B cell (primary cell): ENCODE data around the gene CEP95. TPM values are rescaled to one million over a fixed set of nuclear protein-coding genes. Genes with fewer than 3 reads are reported as not detected.
"Not testable (repeated sequence)": the region's sequence is repeated elsewhere in the genome, so short reads cannot be mapped to it uniquely, and the experiment has no call there.

Experiments
- ATAC-seq: fragments of 200-7000 bp; cut with Tn5 transposase; one replicate; pipeline ENCODE4 v1.10.0; 2021; ENCODE audit warnings: low read depth, mild to moderate bottlenecking, moderate number of reproducible peaks, moderate library complexity
- CTCF ChIA-PET: fragments of 350-600 bp; sonication (Branson Sonifier 250); formaldehyde crosslinking; loops from one replicate; lab custom pipeline; 2021; ENCODE audit warnings: antibody characterized with exemption, inconsistent platforms; lab: Charles Lee
- POLR2A ChIA-PET: fragments of 350-600 bp; sonication (Branson Sonifier 250); formaldehyde crosslinking; loops from one replicate; lab custom pipeline; 2021; ENCODE audit warnings: antibody characterized with exemption; lab: Charles Lee
- DNase-seq: peaks from one replicate; pipeline ENCODE4 v3.0.0; 2013
- H2AFZ ChIP-seq: 2 replicates; pipeline ENCODE4 v1.6.1; 2012; ENCODE audit warnings: mild to moderate bottlenecking, low read depth, low read length; ENCODE audit not compliant: insufficient read depth, poor library complexity, severe bottlenecking
- H3K27ac ChIP-seq, 2 donors: 1 replicate in 1 of 2; 2 replicates in 1 of 2; pipeline ENCODE4 v1.5.1; 2012 to 2013; ENCODE audit warnings: low read length in 2 of 2, mild to moderate bottlenecking in 2 of 2, moderate library complexity in 1 of 2
- H3K27me3 ChIP-seq, 4 experiments: fragments of 200-600 bp in 1 of 4; sonication (generic) in 1 of 4; replicated peaks in 1 of 4; 1 replicate in 2 of 4; 2 replicates in 2 of 4; pipeline versions ENCODE4 v1.6.1 to v1.7.0; 2013 to 2016; ENCODE audit warnings: low read length in 3 of 4, mild to moderate bottlenecking in 2 of 4, mixed read lengths in 1 of 4, moderate library complexity in 1 of 4; ENCODE audit not compliant: insufficient read depth in 4 of 4, control insufficient read depth in 3 of 4; ENCODE audit errors: control extremely low read depth in 1 of 4
- H3K36me3 ChIP-seq, 2 experiments: replicated peaks in 1 of 2; 1 replicate in 1 of 2; 2 replicates in 1 of 2; pipeline versions ENCODE4 v1.6.1 to v1.7.1; 2013; ENCODE audit warnings: low read length in 1 of 2; ENCODE audit not compliant: insufficient read depth in 2 of 2, control insufficient read depth in 1 of 2; ENCODE audit errors: control extremely low read depth in 1 of 2, extremely low read depth in 1 of 2
- H3K4me1 ChIP-seq, 2 donors: fragments of 200-600 bp in 1 of 2; sonication (generic) in 1 of 2; 1 replicate in 1 of 2; 2 replicates in 1 of 2; pipeline versions ENCODE4 v1.5.1 to v1.6.1; 2013 to 2017; ENCODE audit warnings: low read length in 2 of 2; ENCODE audit not compliant: control insufficient read depth in 2 of 2, insufficient read depth in 2 of 2
- H3K4me2 ChIP-seq: replicated peaks from 2 replicates; pipeline ENCODE3; 2012; ENCODE audit warnings: mild to moderate bottlenecking, low read depth, low read length; ENCODE audit not compliant: poor library complexity, severe bottlenecking
- H3K4me3 ChIP-seq, 5 experiments: fragments of 200-600 bp in 1 of 5; sonication (generic) in 1 of 5; 1 replicate in 3 of 5; 2 replicates in 2 of 5; pipeline versions ENCODE4 v1.5.1 to v1.7.0; 2011 to 2016; ENCODE audit warnings: low read length in 4 of 5, mild to moderate bottlenecking in 4 of 5, low read depth in 2 of 5, control low read depth in 1 of 5, moderate library complexity in 1 of 5; ENCODE audit not compliant: insufficient read depth in 1 of 5; ENCODE audit errors: control extremely low read depth in 1 of 5, extremely low read depth in 1 of 5
- H3K79me2 ChIP-seq: fragments of 200-600 bp; sonication (generic); one replicate; pipeline ENCODE4 v1.6.0; 2016; ENCODE audit warnings: low read length; ENCODE audit not compliant: control insufficient read depth, insufficient read depth
- H3K9ac ChIP-seq: fragments of 200-600 bp; sonication (generic); 2 replicates; pipeline ENCODE4 v1.6.1; 2017; ENCODE audit warnings: mild to moderate bottlenecking, low read length, moderate library complexity
- H3K9me3 ChIP-seq, 3 donors: one replicate each; pipeline versions ENCODE4 v1.6.1 to v1.7.1; 2013; ENCODE audit warnings: low read length in 2 of 3; ENCODE audit not compliant: control insufficient read depth in 2 of 3, insufficient read depth in 1 of 3; ENCODE audit errors: control extremely low read depth in 1 of 3
- H4K20me1 ChIP-seq: 2 replicates; pipeline ENCODE4 v1.6.0; 2012; ENCODE audit warnings: mild to moderate bottlenecking, low read length; ENCODE audit not compliant: insufficient read depth, control insufficient read depth, poor library complexity, severe bottlenecking
- H3K27ac Mint-ChIP-seq: one replicate; pipeline ENCODE4 v1.8.0; 2021; ENCODE audit warnings: mixed read lengths
- H3K27me3 Mint-ChIP-seq: one replicate; pipeline ENCODE4 v1.8.0; 2021; ENCODE audit warnings: mixed read lengths
- H3K4me1 Mint-ChIP-seq: one replicate; pipeline ENCODE4 v1.8.0; 2021; ENCODE audit warnings: mixed read lengths
- H3K4me3 Mint-ChIP-seq: one replicate; pipeline ENCODE4 v1.8.0; 2021; ENCODE audit warnings: mixed read lengths
- H3K9me3 Mint-ChIP-seq: one replicate; pipeline ENCODE4 v1.8.0; 2022; ENCODE audit warnings: mixed read lengths; ENCODE audit not compliant: insufficient read depth
- EZH2 ChIP-seq: IDR thresholded peaks from 2 replicates; pipeline ENCODE4 v1.6.1; 2012; ENCODE audit warnings: borderline replicate concordance, low read depth, mild to moderate bottlenecking, moderate library complexity, low read length; ENCODE audit not compliant: insufficient read depth, poor library complexity, severe bottlenecking
- WGBS: methylation state at CpG from one replicate; pipeline ENCODE4 v1.1.5; 2013; ENCODE audit warnings: missing lambda C conversion rate; ENCODE audit not compliant: insufficient coverage; 5-methylcytosine and 5-hydroxymethylcytosine counted together
- intact Hi-C: fragments of 100-400 bp; cut with micrococcal nuclease; formaldehyde crosslinking; loops from one replicate; pipeline ENCODE4 v1.10.0; 2022
- polyA plus RNA-seq: library from polyadenylated mRNA; depleted of rRNA; stranded (reverse); fragments of >200 nt; gene quantifications from 2 replicates; pipeline ENCODE4 v1.2.3, GENCODE V29; 2012
- total RNA-seq, 2 donors: library from RNA; stranded (reverse); fragments of 120-200 nt in 1 of 2; gene quantifications; 1 replicate in 1 of 2; 2 replicates in 1 of 2; pipeline versions ENCODE4 v1.2.3 to v1.2.4, GENCODE V29; 2013 to 2022
- TF ChIP-seq, protein P1 (sequence below): fragments of 200-600 bp; IDR thresholded peaks from one replicate; pipeline ENCODE4 v1.8.0; 2022; ENCODE audit warnings: antibody characterized with exemption, mild to moderate bottlenecking

Gene CEP95
- total and polyA plus RNA-seq, 2 donors (not counting 1 experiment from before 2014, with no cell fraction given) = 71.1 to 122 TPM

DNA sequence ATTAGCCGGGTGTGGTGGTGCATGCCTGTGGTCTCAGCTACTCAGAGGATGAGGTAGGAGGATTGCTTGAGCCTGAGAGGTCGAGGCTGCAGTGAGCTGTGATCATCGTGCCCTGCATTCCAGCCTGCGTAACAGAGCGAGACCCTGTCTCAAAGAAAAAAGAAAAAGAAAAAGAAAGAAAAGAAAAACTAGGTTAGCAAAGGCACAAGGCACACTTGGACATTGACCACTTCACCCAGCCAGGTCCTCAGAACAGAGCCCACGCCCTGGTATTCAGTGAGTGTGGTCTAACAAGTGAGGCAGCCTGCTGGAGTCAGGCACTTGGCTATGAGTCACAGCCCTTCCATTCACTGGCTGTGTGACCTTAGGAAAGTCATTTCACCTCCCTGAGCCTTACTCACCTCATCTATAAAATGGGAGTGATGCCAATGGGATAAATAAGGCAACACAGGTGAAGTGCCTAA, 47.5 kb upstream of the CEP95 start:
- ATAC-seq (no peak), DNase-seq (no peak)
- intact Hi-C loops = no loop called here
- H3K79me2 ChIP-seq = peaks cover 52% of the 10 kb centered on the region
- peaks cover 39 to 48% of the 10 kb centered on the region in 2 donors for H3K4me1 ChIP-seq
- peaks cover 0 to 3% (median 0%) of the 10 kb centered on the region in 3 donors for H3K9me3 ChIP-seq
- H3K4me2 ChIP-seq = no peak overlapping the region
- no peak overlapping the region for H3K27ac ChIP-seq
- H2AFZ ChIP-seq = no peak overlapping the region
- Mint-ChIP-seq H3K27me3 (no peaks in the 10 kb centered on the region), H3K9me3 (no peaks in the 10 kb centered on the region), H3K4me3 (no peak overlapping the region), H3K4me1 (peaks cover 41% of the 10 kb centered on the region), H3K27ac (no peak overlapping the region)
- H4K20me1 ChIP-seq = no peaks in the 10 kb centered on the region
- no peak overlapping the region for H3K4me3 ChIP-seq
- TF ChIP-seq, protein P1, sequence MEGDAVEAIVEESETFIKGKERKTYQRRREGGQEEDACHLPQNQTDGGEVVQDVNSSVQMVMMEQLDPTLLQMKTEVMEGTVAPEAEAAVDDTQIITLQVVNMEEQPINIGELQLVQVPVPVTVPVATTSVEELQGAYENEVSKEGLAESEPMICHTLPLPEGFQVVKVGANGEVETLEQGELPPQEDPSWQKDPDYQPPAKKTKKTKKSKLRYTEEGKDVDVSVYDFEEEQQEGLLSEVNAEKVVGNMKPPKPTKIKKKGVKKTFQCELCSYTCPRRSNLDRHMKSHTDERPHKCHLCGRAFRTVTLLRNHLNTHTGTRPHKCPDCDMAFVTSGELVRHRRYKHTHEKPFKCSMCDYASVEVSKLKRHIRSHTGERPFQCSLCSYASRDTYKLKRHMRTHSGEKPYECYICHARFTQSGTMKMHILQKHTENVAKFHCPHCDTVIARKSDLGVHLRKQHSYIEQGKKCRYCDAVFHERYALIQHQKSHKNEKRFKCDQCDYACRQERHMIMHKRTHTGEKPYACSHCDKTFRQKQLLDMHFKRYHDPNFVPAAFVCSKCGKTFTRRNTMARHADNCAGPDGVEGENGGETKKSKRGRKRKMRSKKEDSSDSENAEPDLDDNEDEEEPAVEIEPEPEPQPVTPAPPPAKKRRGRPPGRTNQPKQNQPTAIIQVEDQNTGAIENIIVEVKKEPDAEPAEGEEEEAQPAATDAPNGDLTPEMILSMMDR = no peak
- no peak for TF ChIP-seq EZH2
- peaks cover 0 to 19% of the 10 kb centered on the region in 2 experiments for H3K36me3 ChIP-seq
- no peak overlapping the region for H3K9ac ChIP-seq
- no peaks in the 10 kb centered on the region for H3K27me3 ChIP-seq
- WGBS = 76% methylated on average over 2 of the region's 6 CpGs
- POLR2A ChIA-PET = no interaction called here
- CTCF ChIA-PET = interaction anchor here (0.6 kb wide), 1 partner anchor 790 kb away, joined by 7 read pairs; no protein-coding TSS in a partner anchor

DNA sequence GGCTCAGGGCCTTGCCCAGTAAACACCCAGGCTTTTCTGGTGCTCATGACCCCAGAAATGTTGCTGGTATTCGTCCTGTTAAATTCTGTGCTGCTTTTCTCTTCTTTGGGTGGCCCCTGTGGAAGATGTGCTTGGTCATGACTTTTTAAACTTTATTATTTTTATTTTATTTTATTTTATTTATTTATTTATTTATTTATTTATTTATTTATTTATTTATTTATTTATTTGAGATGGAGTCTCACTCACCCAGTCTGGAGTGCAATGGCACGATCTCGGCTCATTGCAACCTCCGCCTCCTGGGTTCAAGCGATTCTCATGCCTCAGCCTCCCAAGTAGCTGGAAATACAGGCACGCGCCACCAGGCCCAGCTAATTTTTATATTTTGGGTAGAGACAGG, 47.0 kb upstream of the CEP95 start:
- CTCF ChIA-PET = interaction anchor here (0.6 to 1.1 kb wide), 2 partner anchors 41 to 789 kb away, joined by 5 to 7 read pairs; no protein-coding TSS in a partner anchor

More for the DNA sequence above, 47.0 kb upstream of the CEP95 start:
- H3K4me3 Mint-ChIP-seq, H3K9me3 ChIP-seq, POLR2A ChIA-PET, H3K27me3 ChIP-seq, H3K27me3 Mint-ChIP-seq, H2AFZ ChIP-seq, ATAC-seq, H3K4me2 ChIP-seq, H3K9ac ChIP-seq, H3K27ac ChIP-seq, DNase-seq, H3K9me3 Mint-ChIP-seq, H4K20me1 ChIP-seq, H3K27ac Mint-ChIP-seq, H3K4me3 ChIP-seq, intact Hi-C loops: not testable (repeated sequence)
- Histone ChIP-seq H3K79me2 (peaks cover 47% of the 10 kb centered on the region), H3K36me3 (peaks cover 0 to 16% of the 10 kb centered on the region in 2 experiments), H3K4me1 (peaks cover 37 to 45% of the 10 kb centered on the region in 2 donors)
- H3K4me1 Mint-ChIP-seq = peaks cover 37% of the 10 kb centered on the region
- 100% methylated on average over 5 of the region's 7 CpGs for WGBS
